Choroid plexus epithelial cell (primary cell): Measurements from ENCODE around the gene PCBP3.
A peak's percentile ranks its signal among the peaks of the same experiment; 100 is the strongest.
"Not testable (repeated sequence)": the region's sequence is repeated elsewhere in the genome, so short reads cannot be mapped to it uniquely, and the experiment has no call there.

Experiments used
- DNase-seq: peaks from one replicate; pipeline ENCODE4 v3.0.0-alpha.2; 2010; ENCODE audit warnings: low read depth
- H3K4me3 ChIP-seq: 2 replicates; pipeline ENCODE4 v1.5.1; 2011; ENCODE audit warnings: low read depth, mild to moderate bottlenecking, control low read depth, low read length, moderate library complexity
- CTCF ChIP-seq: conservative IDR thresholded peaks from 2 replicates; pipeline ENCODE4 v1.5.1; 2011; ENCODE audit warnings: low read depth, mild to moderate bottlenecking, control low read depth, inconsistent platforms, low read length, moderate library complexity

PCBP3 gene

GRCh38 chr21:45670731-45671130 lies 27.2 kb downstream of the PCBP3 start:
- no peak for TF ChIP-seq CTCF
- no peak overlapping the region for H3K4me3 ChIP-seq
- no peak for DNase-seq

DNA sequence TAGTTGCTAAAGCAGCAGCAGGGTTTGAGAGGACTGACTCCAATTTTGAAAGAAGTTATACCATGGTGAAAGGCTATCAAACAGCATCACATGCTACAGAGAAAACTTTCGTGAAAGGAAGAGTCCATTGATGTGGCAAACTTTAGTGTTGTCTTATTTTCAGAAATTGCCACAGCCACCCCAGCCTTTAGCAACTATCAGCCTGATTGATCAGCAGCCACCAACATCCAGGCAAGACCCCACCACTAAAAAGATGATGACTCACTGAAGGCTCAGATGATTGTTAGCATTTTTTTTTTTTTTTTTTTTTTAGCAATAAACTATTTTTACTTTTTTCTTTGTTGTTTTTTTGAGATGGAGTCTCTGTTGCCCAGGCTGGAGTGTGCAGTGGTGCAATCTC lies 35.3 kb downstream of the PCBP3 start:
- H3K4me3 ChIP-seq, DNase-seq: not testable (repeated sequence)

DNA sequence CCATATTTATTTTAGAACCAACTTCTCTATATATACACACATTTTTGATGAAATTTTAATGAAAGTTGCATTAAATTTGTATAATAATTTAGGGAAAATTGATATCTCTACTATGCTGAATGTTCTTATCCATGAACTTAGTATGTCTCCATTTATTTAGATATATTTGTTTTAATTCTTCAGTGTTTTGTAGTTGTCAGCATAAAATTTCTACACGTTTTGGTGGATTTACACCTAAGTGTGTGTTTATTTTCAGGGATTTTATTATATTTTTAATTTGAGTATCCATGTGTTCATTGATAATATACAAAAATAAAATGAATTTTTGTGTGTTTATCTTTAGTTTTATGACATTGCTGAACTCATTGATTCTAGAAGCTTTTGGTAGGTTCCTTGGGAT lies 36.7 kb downstream of the PCBP3 start:
- TF ChIP-seq CTCF, result no peak
- DNase-seq, result no peak

DNA sequence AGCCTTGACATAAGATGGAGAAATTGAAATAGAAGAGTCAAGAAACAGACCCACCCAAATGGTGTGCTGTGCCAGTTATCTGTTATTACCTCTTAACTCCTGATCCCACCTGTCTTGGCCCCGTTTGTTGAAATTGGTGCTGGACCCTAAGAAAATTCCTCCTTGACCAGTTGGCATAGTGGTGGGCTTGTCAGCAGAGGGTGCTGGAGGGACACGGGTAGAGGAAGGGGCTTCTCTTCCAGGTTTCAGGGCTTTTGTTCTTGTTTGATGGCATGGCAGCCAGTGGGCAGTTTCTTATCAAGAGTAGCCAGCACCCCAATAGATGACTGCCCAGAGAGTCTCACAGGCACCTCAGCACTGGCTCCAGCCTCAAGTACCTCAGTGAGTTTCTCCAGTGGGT lies 51.6 kb downstream of the PCBP3 start:
- peak; percentile 29 for TF ChIP-seq CTCF
- H3K4me3 ChIP-seq, result no peak overlapping the region
- DNase-seq, result peak; percentile 7

More for the DNA sequence above, 36.7 kb downstream of the PCBP3 start:
- no peak overlapping the region for H3K4me3 ChIP-seq

- DNase-seq, result peak; percentile 97
- TF ChIP-seq CTCF, result no peak
- no peak overlapping the region for H3K4me3 ChIP-seq
These were observed 55.1 kb downstream of the PCBP3 start for GRCh38 chr21:45698493-45699184.

- H3K4me3 ChIP-seq, result no peak overlapping the region
- no peak for DNase-seq
- TF ChIP-seq CTCF, result no peak
These were observed 55.9 kb downstream of the PCBP3 start for GRCh38 chr21:45699251-45699942.

DNA sequence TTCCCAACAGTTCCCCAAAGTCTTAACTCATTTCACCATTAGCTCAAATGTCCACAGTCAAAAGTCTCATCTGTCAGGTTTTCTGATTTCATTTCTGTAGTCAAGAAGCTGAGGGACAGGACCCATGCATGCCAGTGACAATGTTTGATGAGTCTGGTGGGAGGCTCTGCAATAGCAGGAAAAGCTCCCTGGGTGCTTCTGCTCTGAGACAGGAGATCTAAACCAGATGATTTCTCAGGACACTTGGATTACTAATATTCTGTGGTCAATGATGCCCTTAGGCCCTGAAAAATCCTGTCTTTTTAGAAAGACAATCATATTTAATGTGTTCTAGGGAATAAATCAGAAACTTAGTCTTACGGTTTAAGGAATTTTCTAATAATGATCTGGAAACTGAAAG lies 56.4 kb downstream of the PCBP3 start:
- DNase-seq, result no peak
- H3K4me3 ChIP-seq, result no peak overlapping the region
- no peak for TF ChIP-seq CTCF
